ENCODE data around the gene PTTG2.

DNA sequence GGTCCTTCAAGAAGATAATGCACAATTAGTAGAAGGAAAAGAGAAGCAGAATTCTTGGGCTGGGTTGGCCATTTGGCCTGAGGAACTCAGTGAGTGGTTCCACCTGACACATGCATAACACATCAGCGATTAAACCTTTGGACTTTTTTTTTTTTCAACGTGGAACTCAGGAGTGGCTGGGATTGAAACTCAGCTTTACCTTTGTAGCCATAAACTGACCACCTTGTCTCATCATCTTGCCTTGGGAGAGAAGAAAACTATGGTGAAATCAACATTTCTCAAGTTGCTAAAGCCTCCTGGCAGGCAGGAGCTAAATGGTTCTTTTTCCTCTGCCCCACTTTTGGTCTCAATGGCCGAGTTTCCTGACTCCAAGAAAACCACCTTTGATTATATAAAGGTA, 16.3 kb downstream of the PTTG2 start:
- TF ChIP-seq, protein P1, sequence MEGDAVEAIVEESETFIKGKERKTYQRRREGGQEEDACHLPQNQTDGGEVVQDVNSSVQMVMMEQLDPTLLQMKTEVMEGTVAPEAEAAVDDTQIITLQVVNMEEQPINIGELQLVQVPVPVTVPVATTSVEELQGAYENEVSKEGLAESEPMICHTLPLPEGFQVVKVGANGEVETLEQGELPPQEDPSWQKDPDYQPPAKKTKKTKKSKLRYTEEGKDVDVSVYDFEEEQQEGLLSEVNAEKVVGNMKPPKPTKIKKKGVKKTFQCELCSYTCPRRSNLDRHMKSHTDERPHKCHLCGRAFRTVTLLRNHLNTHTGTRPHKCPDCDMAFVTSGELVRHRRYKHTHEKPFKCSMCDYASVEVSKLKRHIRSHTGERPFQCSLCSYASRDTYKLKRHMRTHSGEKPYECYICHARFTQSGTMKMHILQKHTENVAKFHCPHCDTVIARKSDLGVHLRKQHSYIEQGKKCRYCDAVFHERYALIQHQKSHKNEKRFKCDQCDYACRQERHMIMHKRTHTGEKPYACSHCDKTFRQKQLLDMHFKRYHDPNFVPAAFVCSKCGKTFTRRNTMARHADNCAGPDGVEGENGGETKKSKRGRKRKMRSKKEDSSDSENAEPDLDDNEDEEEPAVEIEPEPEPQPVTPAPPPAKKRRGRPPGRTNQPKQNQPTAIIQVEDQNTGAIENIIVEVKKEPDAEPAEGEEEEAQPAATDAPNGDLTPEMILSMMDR (IDR thresholded peaks at IDR 0.05; ENCODE audit: poor library complexity): no peak
- no peak for TF ChIP-seq EZH2 (IDR thresholded peaks at IDR 0.05; ENCODE audit: borderline replicate concordance)
